Frontal cortex (tissue), 4 donors: Measurements from ENCODE around the gene OSBPL2. TPM values are rescaled to one million over a fixed set of nuclear protein-coding genes. Genes with fewer than 3 reads are reported as not detected.

ENCODE experiments used
- DNase-seq, 2 donors: peaks; one replicate each; pipeline ENCODE4 v3.0.0; 2012; ENCODE audit warnings: low spot score in 2 of 2
- FAIRE-seq: peaks from 2 replicates; lab custom pipeline; 2012; peaks lifted over from hg19 to GRCh38; lab: Jason Lieb, UNC
- total RNA-seq: library from RNA; depleted of rRNA; stranded (reverse); fragments of >200 nt; gene quantifications from one replicate; pipeline ENCODE4 v1.2.3, GENCODE V29; 2014
- donor health status: control.
- donor health status: control.
- donor health status: control.

Gene OSBPL2
- total RNA-seq, 1 donor from 2014 or later, result 42.4 TPM

DNA sequence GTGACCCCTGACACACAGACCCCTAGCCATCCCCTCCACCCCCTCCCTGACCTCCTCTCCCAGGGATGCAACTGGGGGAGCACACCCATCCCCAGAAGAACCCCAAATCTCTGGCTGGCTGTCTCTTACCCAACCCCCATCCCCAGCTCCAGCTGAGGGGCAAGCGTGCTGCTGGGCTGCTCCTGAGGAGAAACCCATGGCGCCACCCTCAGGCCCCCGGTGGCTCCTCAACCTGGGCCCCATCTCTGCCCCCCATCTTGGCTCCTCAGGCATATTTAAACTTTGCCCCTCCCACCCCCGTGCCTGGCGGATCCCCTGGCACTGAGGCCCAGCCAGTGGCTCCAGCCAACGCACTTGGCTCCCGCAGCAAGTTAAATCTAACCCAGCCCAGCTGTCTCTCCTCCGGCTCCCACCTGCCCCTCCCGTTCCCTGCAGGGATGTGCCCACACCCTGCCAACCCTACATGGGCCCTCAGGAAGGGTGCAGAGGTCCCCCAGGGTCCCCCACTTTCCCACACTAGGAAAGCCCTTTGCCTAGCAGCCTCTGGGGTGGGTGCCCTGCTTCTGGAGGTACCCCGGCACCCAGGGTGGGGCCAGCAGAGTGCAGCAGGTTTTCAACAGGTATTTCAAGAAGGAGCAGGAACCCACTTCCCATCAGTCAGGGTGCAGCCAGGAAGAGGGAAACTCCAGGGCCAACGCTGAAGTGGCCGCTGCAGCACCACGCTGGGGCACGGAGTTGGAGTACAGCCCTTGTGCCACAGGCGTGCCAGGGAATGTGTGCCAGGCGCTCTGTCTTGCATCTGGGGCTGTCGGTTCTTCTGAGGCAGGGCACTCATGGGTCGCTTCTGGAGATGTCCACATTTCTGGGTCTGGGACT, 5.3 kb upstream of the OSBPL2 start:
- DNase-seq (no peak), FAIRE-seq (no peak)

- no peak for DNase-seq
- FAIRE-seq, result no peak
Measured at GRCh38 chr20:62233684-62234083, 4.6 kb upstream of the OSBPL2 start.

DNA sequence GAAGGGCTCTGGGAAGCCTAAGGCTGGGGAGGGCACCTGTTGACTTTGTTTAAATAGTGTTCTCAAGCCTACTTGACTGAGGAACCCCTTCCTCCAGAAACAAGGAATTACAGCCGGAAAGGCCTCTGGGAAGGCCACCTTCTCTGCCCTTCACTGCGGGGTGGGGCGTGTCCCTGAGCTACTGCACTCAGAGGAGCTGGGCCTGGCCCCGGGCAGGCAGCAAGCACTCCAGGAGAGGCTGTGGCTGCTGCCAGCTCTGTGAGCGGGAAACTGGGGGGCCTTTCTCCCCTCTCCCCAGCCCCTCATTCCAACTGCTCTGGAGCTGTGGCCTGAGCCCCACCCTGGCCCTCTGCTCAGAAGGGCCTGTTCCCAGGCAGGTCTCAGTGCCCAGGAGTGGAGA, 4.0 kb upstream of the OSBPL2 start:
- no peak for FAIRE-seq

DNA sequence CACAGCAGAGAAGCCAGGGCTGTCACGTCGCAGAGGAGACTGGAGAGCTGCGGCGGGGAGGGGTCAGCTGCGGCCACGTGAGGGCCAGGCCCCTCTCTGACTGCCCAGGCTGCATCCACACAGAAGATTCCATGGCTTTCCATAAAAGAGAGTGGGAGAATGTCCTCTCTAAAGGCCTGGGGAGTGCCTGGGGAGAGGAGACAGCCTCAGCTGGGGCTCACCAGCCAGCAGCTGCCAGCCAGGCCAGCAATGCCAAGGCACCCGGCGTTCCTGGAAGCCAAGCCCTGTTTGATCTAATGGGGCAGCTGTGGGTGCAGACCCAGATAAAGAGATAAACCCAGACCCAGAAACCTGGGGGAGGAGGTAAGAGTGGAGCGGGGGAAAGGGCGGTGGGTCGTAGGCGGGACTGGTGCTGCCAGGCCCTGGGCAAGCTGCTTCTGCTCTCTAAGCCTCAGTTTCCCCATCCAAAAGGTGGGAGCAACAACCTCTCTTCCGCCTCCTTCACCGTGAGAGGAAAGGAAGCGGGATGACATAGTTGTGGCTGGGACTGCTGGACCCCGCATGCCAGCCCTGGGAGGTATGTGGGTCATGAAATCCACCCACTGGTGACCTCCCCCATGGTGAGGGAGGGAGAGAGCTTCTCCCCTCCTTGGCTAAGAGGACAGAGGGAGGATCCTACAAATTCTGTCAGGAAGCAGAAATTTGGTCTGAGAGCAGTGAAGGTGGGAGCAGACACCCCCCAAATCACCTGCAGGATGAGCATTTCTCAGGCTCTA, 3.1 kb upstream of the OSBPL2 start:
- FAIRE-seq, result no peak
- no peak for DNase-seq

More for the DNA sequence above, 4.0 kb upstream of the OSBPL2 start:
- DNase-seq, result no peak

DNA sequence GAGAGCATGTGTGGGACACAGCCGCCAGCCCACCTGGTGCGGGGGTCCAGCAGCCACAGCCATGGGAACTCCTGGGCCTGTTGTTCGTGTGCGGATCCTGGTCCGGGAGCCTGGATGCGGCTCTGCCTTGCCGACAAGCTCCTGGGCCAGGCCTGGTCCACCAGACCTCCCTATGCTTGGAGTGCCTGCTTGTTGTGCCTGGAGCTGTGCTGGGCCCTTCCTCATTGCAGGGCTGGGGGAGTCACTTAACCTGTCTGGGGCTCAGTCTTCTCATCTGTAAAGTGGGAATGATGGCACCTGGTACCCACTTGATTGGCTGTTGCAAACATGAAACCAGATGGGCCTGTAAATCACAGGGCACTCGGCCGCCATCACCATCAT, 2.6 kb upstream of the OSBPL2 start:
- no peak for DNase-seq
- no peak for FAIRE-seq

GRCh38 chr20:62236200-62236599, 2.1 kb upstream of the OSBPL2 start:
- DNase-seq (no peak), FAIRE-seq (no peak)

GRCh38 chr20:62236766-62237513, 1.4 kb upstream of the OSBPL2 start:
- peak in 1 of 2 donors; percentile 63 for DNase-seq

DNA sequence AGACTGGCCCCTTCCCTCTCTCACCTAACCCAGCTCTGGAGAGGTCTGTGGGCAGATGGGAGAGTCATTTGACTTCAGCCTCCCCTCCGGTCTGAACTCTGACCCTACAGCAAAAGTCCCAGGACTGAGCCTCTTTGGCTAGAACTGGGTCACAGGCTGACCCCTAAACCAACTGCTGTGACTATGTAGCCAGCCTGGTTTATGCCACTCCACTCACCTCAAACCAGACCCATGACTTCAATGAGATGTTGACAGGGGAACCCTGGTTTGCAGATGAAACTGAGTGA, 864 bp upstream of the OSBPL2 start:
- FAIRE-seq (no peak), DNase-seq (no peak)

More at GRCh38 chr20:62236766-62237513, 1.4 kb upstream of the OSBPL2 start:
- no peak for FAIRE-seq

DNA sequence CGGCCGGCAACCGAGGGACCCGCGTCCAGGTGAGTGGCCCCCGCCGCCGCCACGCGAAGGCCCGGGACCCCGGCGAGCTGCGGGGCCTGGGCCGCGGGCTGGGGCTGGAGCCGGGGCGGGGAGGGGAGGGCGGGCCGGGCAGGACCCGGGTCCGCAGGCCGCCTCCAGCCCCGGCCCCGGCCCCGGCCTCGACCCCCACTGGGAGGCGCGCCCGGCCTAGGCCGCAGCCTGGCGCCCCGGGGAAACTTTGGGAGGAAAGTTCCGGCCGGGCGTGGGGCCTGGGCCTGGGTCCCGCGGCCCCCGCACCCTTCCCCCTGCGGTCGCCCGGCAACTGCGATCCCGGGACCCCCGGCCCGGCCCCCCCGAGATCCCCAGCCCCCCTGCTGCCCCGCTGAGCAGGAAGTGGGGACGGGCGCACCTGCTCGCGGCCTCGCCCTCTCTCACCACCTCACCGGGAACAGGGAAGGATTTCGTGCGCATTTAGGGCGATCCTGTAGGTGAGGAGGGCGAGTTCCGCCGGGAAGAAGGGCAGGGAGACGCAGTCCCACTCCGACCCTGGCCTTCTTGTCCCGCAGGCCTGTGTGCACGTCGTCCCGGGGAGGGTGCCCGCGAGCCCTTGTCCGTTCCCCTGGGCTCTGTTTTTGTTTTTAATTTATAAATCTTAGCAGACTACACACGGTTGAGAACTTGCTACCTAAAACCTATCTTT, 402 bp downstream of the OSBPL2 start:
- DNase-seq, result no peak

GRCh38 chr20:62239278-62239879, 1.1 kb downstream of the OSBPL2 start:
- FAIRE-seq (no peak), DNase-seq (no peak)

More for the DNA sequence above, 402 bp downstream of the OSBPL2 start:
- FAIRE-seq, result no peak

GRCh38 chr20:62240020-62240685, 1.8 kb downstream of the OSBPL2 start:
- no peak for DNase-seq
- FAIRE-seq, result no peak

DNA sequence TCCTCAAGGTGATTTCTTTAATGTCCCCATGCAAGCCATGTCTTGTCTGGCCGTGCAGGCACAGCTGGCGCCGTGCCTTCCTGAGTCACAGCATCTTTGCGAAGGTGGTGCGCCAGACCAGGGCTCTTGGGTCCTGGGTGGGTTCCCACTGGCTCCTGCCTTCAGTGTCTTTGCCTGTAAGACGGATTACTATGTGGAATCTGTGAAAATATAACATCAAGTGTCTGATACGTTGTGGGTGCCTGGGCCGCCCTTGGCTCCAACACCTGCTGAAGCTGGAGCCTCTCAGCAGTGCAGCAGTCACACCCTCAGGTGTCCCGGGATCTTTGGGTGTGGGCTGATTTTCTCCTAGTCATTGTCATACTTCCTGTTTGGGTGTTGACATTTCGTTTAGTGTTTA, 3.2 kb downstream of the OSBPL2 start:
- no peak for DNase-seq
- FAIRE-seq, result no peak

DNA sequence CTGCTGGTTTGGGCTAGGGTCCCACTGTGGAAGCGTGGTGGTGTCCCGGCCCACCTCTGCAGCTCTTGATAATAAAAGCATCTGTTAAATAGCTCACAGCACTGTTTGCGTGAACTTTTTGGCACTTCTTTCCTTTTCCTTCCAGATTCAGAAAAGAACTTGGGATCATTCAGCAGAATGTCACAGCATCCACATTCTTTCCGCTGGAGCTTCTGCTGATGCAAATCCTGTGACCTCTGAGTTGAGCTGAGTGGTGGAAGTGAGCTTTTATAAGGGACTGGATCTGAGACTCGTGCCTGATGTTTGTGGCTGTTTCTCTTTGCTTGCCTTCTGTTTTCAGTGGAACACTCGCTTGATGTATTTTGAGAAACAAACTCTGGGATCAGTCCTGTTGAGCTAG, 3.9 kb downstream of the OSBPL2 start:
- no peak for DNase-seq
- no peak for FAIRE-seq

GRCh38 chr20:62243106-62243505, 4.8 kb downstream of the OSBPL2 start:
- no peak for FAIRE-seq
- no peak for DNase-seq

GRCh38 chr20:62243906-62244515, 5.7 kb downstream of the OSBPL2 start:
- no peak for DNase-seq
- no peak for FAIRE-seq

- FAIRE-seq, result no peak
- DNase-seq, result no peak
Measured at GRCh38 chr20:62244644-62245108, 6.4 kb downstream of the OSBPL2 start.

- FAIRE-seq (no peak), DNase-seq (no peak)
Measured at GRCh38 chr20:62245911-62246280, 7.6 kb downstream of the OSBPL2 start.

DNA sequence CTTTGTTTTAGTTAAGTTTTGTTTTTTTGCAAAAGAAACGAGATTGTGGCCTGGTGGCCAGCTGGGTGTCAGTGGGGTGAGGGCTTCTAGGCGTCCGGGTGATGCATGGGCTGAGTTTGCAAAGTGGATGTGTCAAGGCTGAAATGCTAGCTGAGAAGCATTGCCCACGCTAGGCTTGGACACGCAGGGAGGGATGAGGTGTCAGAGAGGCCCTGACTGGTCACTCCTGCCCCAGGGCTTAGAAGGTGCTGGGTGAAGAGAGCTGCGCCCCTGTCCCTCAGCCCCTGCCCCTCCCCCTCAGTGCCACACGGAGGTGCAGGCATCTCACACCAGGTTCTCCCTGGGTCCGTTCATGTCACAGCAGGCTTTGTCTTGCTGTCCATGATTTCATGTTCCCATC, 8.1 kb downstream of the OSBPL2 start:
- no peak for DNase-seq
- FAIRE-seq, result no peak
